Measurements from ENCODE around the gene ABAT. TPM values are rescaled to one million over a fixed set of nuclear protein-coding genes. Genes with fewer than 3 reads are reported as not detected.

The ABAT gene
- total RNA-seq, 1 donor from 2014 or later: 7.3 TPM

DNA sequence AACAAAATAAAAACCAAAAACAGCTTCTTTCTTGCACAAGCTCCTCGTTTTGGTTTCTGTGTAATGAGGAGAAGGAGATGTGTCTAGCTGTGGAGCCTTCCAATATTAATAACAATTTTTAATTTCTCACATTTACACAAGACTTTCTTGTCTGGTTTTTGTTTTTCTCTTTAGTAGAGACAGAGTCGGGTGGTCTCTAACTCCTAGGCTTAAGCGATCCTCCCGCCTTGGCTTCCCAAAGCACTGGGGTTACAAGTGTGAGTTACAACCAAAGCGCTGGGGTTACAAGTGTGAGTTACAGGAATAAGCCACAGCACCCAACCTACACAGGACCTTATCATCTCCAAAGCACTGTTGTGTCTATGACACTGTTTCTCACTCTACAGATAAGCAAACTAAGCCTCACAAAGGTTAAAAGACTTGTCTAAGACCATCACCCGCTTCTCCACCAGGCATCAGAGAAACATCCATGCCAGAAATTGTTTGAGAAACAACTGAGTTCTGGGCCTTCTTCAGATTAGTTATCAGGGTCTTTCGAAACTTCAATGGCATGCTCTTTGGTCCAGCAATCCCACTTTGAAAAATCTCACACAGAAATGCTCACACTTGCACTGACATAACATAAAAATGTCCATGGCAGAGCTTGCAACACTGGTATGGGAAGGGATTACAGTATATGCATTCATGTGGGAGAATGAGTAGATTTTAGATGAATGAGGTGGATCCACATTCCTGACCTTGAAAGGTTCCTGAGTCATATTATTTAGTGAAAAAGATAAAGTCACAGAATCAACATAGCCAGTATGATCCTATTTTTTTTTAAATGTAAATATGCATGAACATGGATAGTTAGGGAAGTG lies 3.9 kb downstream of the ABAT start:
- no peak overlapping the region for H3K4me3 Mint-ChIP-seq
- intact Hi-C loops (cut with micrococcal nuclease): no loop called here
- peaks cover 20% of the 10 kb centered on the region for H3K4me1 Mint-ChIP-seq (ENCODE audit: low read depth)
- peaks cover 3% of the 10 kb centered on the region for H3K27me3 Mint-ChIP-seq (ENCODE audit: insufficient read depth)
- H3K9me3 Mint-ChIP-seq: peaks cover 6% of the 10 kb centered on the region
- no peak overlapping the region for H3K27ac Mint-ChIP-seq
- no peak for DNase-seq (ENCODE audit: low spot score)
- H3K36me3 Mint-ChIP-seq (ENCODE audit: low read depth): peaks cover 2% of the 10 kb centered on the region

DNA sequence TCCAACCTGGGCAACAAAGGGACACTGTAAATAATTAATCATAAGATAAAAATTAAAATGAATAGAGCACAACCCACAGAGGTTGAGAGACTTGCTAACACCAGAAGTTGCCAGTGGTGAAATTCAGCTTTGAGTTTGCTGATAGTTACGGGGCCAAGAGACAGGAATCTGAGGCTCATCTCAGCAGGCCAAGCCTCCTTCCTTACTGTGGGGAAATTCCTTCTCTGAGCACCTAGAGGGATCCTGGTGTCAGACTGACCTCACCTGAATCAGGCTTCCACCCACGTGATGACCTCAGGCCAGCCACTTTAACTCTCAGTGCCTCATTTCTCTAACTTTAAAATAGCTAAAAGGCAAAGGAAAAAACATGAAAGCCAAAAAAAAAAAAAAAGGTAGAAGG lies 4.7 kb downstream of the ABAT start:
- H3K36me3 Mint-ChIP-seq (ENCODE audit: low read depth): peaks cover 3% of the 10 kb centered on the region
- no peak overlapping the region for H3K4me3 Mint-ChIP-seq
- H3K4me1 Mint-ChIP-seq (ENCODE audit: low read depth): peaks cover 20% of the 10 kb centered on the region
- intact Hi-C loops (cut with micrococcal nuclease): no loop called here
- H3K27me3 Mint-ChIP-seq (ENCODE audit: insufficient read depth): peaks cover 3% of the 10 kb centered on the region
- no peak for DNase-seq (ENCODE audit: low spot score)
- no peak overlapping the region for H3K27ac Mint-ChIP-seq
- H3K9me3 Mint-ChIP-seq: peaks cover 6% of the 10 kb centered on the region

DNA sequence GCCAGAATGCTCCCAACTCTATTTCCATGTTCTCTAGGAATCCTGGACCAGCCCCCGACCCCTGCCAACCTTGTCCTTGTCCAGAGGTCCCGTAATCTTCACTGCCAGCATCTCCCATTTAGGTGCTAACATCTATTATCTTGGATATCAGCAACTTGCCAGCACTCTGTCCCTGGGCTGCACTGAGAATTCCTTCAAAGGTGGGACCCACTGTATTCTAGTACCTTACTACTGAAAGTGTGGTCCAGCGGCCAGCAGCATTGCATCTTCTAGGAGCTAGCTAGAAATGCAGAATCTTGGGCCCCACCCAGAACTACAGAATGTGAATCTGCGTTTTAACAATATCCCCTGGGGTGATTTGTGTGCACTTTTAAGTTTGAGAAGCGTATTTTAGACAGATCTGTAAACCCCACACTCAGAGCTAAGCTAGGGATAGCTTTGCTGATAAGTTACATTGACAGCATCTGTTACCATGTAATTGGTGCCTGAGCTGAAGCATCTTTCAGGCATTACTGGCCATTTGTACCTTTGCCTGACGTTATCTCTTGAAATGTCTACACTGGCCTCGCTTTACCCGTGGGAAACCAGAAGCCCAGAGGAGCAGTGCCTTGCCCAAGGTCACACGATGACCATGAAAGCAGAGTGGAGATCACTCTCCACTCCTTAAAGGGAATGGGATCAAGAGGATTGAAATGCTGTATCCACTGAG lies 8.3 kb downstream of the ABAT start:
- H3K27ac Mint-ChIP-seq: no peak overlapping the region
- H3K4me1 Mint-ChIP-seq (ENCODE audit: low read depth): no peaks in the 10 kb centered on the region
- no peak for DNase-seq (ENCODE audit: low spot score)
- no peak overlapping the region for H3K4me3 Mint-ChIP-seq
- H3K9me3 Mint-ChIP-seq: peaks cover 6% of the 10 kb centered on the region
- peaks cover 3% of the 10 kb centered on the region for H3K36me3 Mint-ChIP-seq (ENCODE audit: low read depth)
- intact Hi-C loops (cut with micrococcal nuclease): no loop called here
- peaks cover 3% of the 10 kb centered on the region for H3K27me3 Mint-ChIP-seq (ENCODE audit: insufficient read depth)

DNA sequence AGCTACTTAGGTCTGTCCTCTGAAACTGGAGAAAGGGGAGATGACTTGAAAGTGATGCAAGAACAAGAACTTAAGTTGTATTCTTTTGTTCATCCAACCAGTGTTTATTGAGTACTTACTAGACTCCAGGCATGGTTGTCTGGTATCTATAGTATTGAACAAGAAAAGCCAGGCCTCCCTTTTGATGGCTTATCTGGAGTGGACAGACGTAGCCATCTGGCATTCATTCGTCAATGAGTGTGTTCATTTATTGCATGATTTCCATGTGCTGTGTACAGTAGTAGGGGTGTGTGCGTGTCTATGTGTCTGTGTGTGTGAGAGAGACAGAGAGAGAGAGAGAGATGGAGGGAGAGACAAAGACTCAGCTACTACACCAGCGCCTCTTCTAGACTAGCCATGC lies 9.2 kb downstream of the ABAT start:
- H3K36me3 Mint-ChIP-seq (ENCODE audit: low read depth): peaks cover 3% of the 10 kb centered on the region
- no peaks in the 10 kb centered on the region for H3K4me1 Mint-ChIP-seq (ENCODE audit: low read depth)
- no peak overlapping the region for H3K4me3 Mint-ChIP-seq
- intact Hi-C loops (cut with micrococcal nuclease): no loop called here
- H3K9me3 Mint-ChIP-seq: peaks cover 11% of the 10 kb centered on the region
- H3K27ac Mint-ChIP-seq: no peak overlapping the region
- H3K27me3 Mint-ChIP-seq (ENCODE audit: insufficient read depth): no peaks in the 10 kb centered on the region
- DNase-seq (ENCODE audit: low spot score): no peak

DNA sequence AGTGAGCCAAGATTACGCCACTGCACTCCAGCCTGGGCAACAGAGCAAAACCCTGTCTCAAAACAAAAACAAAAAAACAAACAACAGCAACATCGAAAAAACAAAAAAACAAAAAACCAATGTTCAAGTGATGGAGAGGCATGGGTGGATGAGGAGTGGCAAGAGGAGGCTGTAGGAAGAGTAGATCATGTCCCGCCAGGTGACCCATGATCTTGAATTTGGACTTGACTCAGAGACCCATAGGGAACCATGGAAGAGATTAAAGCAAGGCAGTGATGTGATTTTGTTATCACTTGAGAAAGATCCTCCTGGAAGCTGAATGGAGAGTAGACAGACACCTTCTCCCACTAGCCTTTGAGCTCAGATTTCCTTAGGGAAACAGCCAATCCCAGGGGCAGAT lies 11.2 kb downstream of the ABAT start:
- Mint-ChIP-seq H3K27ac (no peak overlapping the region), H3K4me3 (no peak overlapping the region), H3K27me3 (ENCODE audit: insufficient read depth) (no peaks in the 10 kb centered on the region), H3K9me3 (peaks cover 23% of the 10 kb centered on the region), H3K36me3 (ENCODE audit: low read depth) (peaks cover 10% of the 10 kb centered on the region), H3K4me1 (ENCODE audit: low read depth) (no peaks in the 10 kb centered on the region)
- intact Hi-C loops (cut with micrococcal nuclease): no loop called here
- DNase-seq (ENCODE audit: low spot score): no peak

DNA sequence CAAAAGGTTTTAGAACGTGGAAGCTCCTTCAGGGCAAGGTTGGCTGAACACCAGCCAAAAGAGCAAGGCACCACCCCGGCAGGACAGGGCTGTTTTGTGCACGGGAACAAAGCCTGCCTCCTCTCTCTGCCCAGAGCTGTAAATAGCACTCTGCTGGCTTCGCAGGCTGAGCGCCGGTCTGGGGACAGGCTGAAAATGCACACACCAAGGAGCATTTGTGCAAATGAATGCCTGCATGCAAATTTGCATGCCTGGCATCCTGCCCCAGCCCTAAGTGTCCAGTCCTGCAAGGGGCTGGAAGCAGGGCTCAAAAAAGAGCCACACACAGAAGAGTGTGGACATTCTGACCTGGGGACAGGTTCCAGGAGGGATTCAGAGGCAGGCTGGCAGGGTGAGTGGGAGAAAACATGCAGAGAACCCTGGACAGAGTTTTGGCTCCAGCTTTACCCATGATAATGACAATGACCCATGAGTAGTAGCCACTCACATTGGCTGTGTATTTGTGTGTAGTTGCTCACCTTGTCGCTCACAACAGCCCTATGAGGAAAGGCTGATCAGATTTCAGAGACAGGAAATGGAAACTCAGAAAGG lies 11.7 kb downstream of the ABAT start:
- Mint-ChIP-seq H3K9me3 (peaks cover 27% of the 10 kb centered on the region), H3K27ac (no peak overlapping the region), H3K36me3 (ENCODE audit: low read depth) (peaks cover 11% of the 10 kb centered on the region), H3K4me3 (no peak overlapping the region), H3K4me1 (ENCODE audit: low read depth) (no peaks in the 10 kb centered on the region), H3K27me3 (ENCODE audit: insufficient read depth) (no peaks in the 10 kb centered on the region)
- intact Hi-C loops (cut with micrococcal nuclease): no loop called here
- no peak for DNase-seq (ENCODE audit: low spot score)

DNA sequence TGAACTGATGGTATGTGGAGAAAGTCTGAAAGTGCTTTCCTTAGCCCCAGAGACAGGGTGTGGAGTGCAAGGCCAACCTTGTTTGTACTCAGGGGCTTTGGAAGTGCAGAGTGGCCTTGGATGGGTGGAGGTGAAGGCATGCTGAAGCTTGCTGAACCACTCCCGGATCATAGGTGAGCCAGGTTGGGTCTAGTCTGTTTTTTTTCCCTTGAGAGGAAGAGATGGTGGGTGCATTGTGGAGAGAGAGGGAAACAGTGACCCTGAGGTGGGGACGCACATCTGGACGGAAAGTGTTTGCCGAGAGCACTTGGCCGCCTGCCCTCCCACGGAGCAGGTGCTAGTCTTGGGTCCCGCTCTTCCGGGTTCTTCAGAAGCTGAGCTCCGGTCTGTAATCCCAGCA lies 12.5 kb downstream of the ABAT start:
- Mint-ChIP-seq H3K4me3 (no peak overlapping the region), H3K27me3 (ENCODE audit: insufficient read depth) (no peaks in the 10 kb centered on the region), H3K27ac (no peak overlapping the region), H3K9me3 (peaks cover 27% of the 10 kb centered on the region), H3K36me3 (ENCODE audit: low read depth) (peaks cover 11% of the 10 kb centered on the region), H3K4me1 (ENCODE audit: low read depth) (no peaks in the 10 kb centered on the region)
- intact Hi-C loops (cut with micrococcal nuclease): no loop called here
- no peak for DNase-seq (ENCODE audit: low spot score)

DNA sequence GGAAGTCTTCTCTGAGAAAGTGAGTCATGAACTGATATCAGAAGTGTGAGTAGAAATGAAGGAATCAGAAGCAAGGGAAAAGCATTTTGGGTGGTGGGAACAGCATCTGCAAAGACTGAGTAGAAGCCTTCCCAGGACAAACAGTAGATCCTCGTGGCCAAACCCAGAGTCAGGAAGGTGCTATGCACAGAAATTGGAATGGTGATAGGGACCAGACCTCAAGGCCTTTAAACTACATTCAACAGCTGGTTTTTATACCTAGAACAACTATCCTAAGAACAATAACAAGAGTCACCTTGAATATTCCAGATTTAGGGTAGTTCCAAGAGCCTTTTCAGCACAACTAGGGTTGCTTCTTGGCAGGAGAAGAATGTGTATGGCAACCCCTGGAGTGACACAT lies 15.3 kb downstream of the ABAT start:
- H3K27ac Mint-ChIP-seq: no peak overlapping the region
- H3K4me3 Mint-ChIP-seq: no peak overlapping the region
- H3K36me3 Mint-ChIP-seq (ENCODE audit: low read depth): peaks cover 9% of the 10 kb centered on the region
- intact Hi-C loops (cut with micrococcal nuclease): no loop called here
- no peaks in the 10 kb centered on the region for H3K27me3 Mint-ChIP-seq (ENCODE audit: insufficient read depth)
- peaks cover 27% of the 10 kb centered on the region for H3K9me3 Mint-ChIP-seq
- no peak for DNase-seq (ENCODE audit: low spot score)
- H3K4me1 Mint-ChIP-seq (ENCODE audit: low read depth): no peaks in the 10 kb centered on the region

DNA sequence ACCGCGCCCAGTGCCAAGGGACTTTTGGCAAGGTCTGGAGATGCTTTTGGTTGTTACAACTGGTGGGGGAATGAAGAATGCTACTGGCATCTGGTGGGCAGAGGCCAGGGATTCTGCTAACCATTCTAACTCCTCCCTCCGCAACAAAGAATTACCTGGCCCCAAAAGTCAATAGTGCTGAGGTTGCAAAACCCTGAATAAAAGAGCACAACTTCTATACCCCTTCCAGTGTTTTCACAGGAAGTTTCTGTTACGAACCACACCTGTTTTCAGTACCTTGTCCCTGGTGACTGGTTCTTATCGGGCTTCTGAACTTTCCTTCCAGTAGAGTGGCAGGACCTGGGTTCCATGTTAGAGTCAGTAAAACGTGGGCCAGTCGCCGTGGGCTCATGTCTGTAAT lies 17.3 kb downstream of the ABAT start:
- Mint-ChIP-seq H3K4me3 (no peak overlapping the region), H3K36me3 (ENCODE audit: low read depth) (peaks cover 9% of the 10 kb centered on the region), H3K4me1 (ENCODE audit: low read depth) (no peaks in the 10 kb centered on the region), H3K9me3 (peaks cover 27% of the 10 kb centered on the region), H3K27me3 (ENCODE audit: insufficient read depth) (no peaks in the 10 kb centered on the region), H3K27ac (no peak overlapping the region)
- intact Hi-C loops (cut with micrococcal nuclease): no loop called here
- DNase-seq (ENCODE audit: low spot score): no peak

DNA sequence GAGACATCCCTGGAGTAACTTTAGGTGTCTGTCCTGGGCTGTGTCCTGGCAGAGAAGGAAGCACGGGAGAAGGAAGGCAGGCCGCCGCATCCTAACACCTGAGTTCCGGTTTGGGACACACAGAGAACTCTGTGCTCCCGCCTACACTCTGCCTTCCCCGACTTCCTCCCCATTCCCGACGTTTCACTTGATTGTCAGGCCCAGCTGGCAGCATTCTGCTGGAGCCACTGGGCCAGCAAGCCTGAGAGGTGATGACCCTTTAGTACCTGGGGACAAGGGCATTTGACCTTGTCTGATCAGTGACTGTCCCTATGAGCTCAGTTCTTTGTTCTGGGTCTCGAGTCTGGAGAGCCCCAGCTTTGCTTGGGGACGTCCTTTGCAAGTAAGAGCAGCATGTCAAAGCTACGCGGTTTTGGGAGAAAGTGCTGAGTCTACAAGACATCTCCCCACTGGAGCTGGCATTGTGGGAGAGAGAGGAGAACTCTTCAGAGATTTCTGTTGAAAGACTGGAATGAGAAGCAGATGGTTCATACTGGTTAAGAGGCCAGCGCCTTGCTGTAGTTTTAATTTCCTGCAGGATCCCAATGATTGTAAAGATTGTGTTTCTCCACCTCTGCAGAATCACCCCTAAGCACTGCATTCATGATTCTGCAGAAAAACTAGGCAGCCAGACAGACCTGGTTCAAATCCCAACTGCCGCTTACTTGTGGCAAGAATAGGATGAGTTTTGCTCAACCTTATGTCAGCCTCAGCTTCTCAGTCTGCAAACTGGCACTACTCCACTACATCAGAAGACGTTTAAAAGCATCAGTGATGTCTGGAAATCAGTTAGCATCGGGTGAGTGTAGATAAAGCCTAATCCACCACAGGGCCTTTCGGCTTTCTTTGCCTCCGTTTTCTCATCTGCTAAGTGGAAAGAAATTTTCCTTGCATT lies 20.6 kb downstream of the ABAT start:
- intact Hi-C loops (cut with micrococcal nuclease): no loop called here
- peaks cover 9% of the 10 kb centered on the region for H3K9me3 Mint-ChIP-seq
- H3K27ac Mint-ChIP-seq: no peak overlapping the region
- H3K4me1 Mint-ChIP-seq (ENCODE audit: low read depth): no peaks in the 10 kb centered on the region
- H3K4me3 Mint-ChIP-seq: no peak overlapping the region
- no peak for DNase-seq (ENCODE audit: low spot score)
- no peaks in the 10 kb centered on the region for H3K27me3 Mint-ChIP-seq (ENCODE audit: insufficient read depth)
- peaks cover 3% of the 10 kb centered on the region for H3K36me3 Mint-ChIP-seq (ENCODE audit: low read depth)

DNA sequence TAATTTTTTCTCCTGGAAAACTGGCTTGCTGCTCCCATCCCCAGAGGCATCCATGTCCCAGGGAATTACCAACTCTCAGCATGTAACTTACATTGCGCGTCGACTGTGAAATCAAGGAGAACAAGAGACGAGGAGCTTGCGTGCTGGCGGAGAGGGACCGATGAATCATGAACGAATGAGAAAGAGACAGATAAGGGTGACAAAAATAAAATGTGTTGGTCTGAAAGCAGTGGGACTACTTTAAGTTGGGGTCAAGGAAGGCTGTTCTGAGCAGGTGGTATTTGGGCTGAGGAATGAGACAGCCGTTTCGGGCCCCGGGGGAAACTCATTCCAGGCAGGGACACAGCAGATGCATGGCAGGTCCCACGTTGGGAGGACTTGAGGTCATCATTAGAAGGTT lies 22.5 kb downstream of the ABAT start:
- Mint-ChIP-seq H3K36me3 (ENCODE audit: low read depth) (no peaks in the 10 kb centered on the region), H3K27me3 (ENCODE audit: insufficient read depth) (no peaks in the 10 kb centered on the region), H3K27ac (no peak overlapping the region), H3K4me3 (no peak overlapping the region), H3K4me1 (ENCODE audit: low read depth) (no peaks in the 10 kb centered on the region), H3K9me3 (no peaks in the 10 kb centered on the region)
- intact Hi-C loops (cut with micrococcal nuclease): no loop called here
- DNase-seq (ENCODE audit: low spot score): no peak

DNA sequence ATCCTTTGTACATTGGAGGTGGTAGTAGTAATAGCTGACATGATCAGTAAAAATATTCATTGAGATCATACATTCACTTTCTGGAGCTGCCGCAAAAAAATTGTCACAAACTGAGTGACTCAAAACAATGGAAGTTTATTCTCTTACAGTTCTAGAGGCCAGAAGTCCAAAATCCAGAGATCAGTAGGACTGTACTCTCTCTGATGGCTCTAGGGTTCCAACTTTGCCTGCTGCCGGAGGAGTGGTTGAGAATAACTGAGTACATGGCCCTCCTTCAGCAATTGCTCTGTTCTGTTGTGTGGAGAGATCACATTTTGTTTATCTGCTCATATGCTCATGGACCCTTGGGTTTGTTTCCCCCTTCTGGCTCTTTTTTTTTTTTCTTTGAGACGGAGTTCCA lies 23.5 kb downstream of the ABAT start:
- no peaks in the 10 kb centered on the region for H3K9me3 Mint-ChIP-seq
- H3K4me1 Mint-ChIP-seq (ENCODE audit: low read depth): no peaks in the 10 kb centered on the region
- H3K36me3 Mint-ChIP-seq (ENCODE audit: low read depth): no peaks in the 10 kb centered on the region
- intact Hi-C loops (cut with micrococcal nuclease): no loop called here
- DNase-seq (ENCODE audit: low spot score): no peak
- H3K4me3 Mint-ChIP-seq: no peak overlapping the region
- no peak overlapping the region for H3K27ac Mint-ChIP-seq
- H3K27me3 Mint-ChIP-seq (ENCODE audit: insufficient read depth): no peaks in the 10 kb centered on the region

Measured in activated T-helper 1 cell treated with anti-CD3 and anti-CD28 coated beads, Interleukin-12 subunit alpha, Interleukin-12 subunit beta, Interleukin-2, Interleukin-4 antibody, amounts not matched to agents 30 ng/mL and 10 ng/mL and 1 ng/mL, durations not matched to agents 14 hours and 24 hours and 36 hours (primary cell).